GM23338 (cell line): Measurements from ENCODE around the gene THADA. TPM values are rescaled to one million over a fixed set of nuclear protein-coding genes. Genes with fewer than 3 reads are reported as not detected.

Experiments used
- ATAC-seq: fragments of 200-7000 bp; cut with Tn5 transposase; 3 replicates; pipeline ENCODE4 v1.9.1; 2020
- DNase-seq: peaks from one replicate; pipeline ENCODE4 v3.0.0-alpha.2; 2015; ENCODE audit warnings: low spot score
- H2AFZ ChIP-seq: fragments of 200-600 bp; sonication (generic); 2 replicates; pipeline ENCODE4 v1.8.0; 2016; ENCODE audit warnings: antibody characterized with exemption, mild to moderate bottlenecking, moderate library complexity
- H3F3A ChIP-seq: fragments of 200-600 bp; sonication (generic); replicated peaks from 2 replicates; pipeline ENCODE4 v1.8.0; 2017; ENCODE audit warnings: antibody characterized with exemption, mixed run types, low read depth
- H3K27ac ChIP-seq: fragments of 200-600 bp; sonication (generic); 2 replicates; pipeline ENCODE4 v1.6.1; 2016; ENCODE audit warnings: low read depth
- H3K27me3 ChIP-seq: fragments of 200-600 bp; sonication (generic); 2 replicates; pipeline ENCODE4 v1.8.0; 2016; ENCODE audit warnings: mild to moderate bottlenecking, mixed run types, moderate library complexity; ENCODE audit not compliant: insufficient read depth
- H3K36me3 ChIP-seq: fragments of 200-600 bp; sonication (generic); 2 replicates; pipeline ENCODE4 v1.8.0; 2016; ENCODE audit warnings: mild to moderate bottlenecking; ENCODE audit not compliant: insufficient read depth
- H3K4me1 ChIP-seq: fragments of 200-600 bp; sonication (generic); 2 replicates; pipeline ENCODE4 v1.8.0; 2016; ENCODE audit warnings: mild to moderate bottlenecking, moderate library complexity; ENCODE audit not compliant: insufficient read depth
- H3K4me2 ChIP-seq: fragments of 200-600 bp; sonication (generic); 2 replicates; pipeline ENCODE4 v1.7.1; 2017; ENCODE audit warnings: mixed run types
- H3K4me3 ChIP-seq: fragments of 200-600 bp; sonication (generic); 2 replicates; pipeline ENCODE4 v1.6.1; 2016; ENCODE audit warnings: mixed run types
- H3K79me2 ChIP-seq: fragments of 200-600 bp; sonication (generic); replicated peaks from 2 replicates; pipeline ENCODE4 v1.8.0; 2017; ENCODE audit warnings: mild to moderate bottlenecking; ENCODE audit not compliant: insufficient read depth
- H3K9me2 ChIP-seq: fragments of 200-600 bp; sonication (generic); 2 replicates; pipeline ENCODE4 v1.8.0; 2017; ENCODE audit not compliant: insufficient read depth
- H4K20me1 ChIP-seq: fragments of 200-600 bp; sonication (generic); replicated peaks from 2 replicates; pipeline ENCODE4 v1.8.0; 2017; ENCODE audit warnings: mild to moderate bottlenecking; ENCODE audit not compliant: insufficient read depth
- H3K27ac Mint-ChIP-seq: 2 replicates; pipeline ENCODE4 v1.8.0; 2020; ENCODE audit warnings: inconsistent platforms, mild to moderate bottlenecking, moderate library complexity, mixed read lengths
- H3K27me3 Mint-ChIP-seq: 3 replicates; pipeline ENCODE4 v1.8.0; 2022; ENCODE audit warnings: low read depth, mild to moderate bottlenecking, moderate library complexity, mixed read lengths, inconsistent platforms; ENCODE audit not compliant: insufficient read depth, poor library complexity
- H3K36me3 Mint-ChIP-seq: 3 replicates; pipeline ENCODE4 v1.8.0; 2021; ENCODE audit warnings: low read depth, mild to moderate bottlenecking, inconsistent platforms, moderate library complexity, mixed read lengths
- H3K4me1 Mint-ChIP-seq: 3 replicates; pipeline ENCODE4 v1.8.0; 2020; ENCODE audit warnings: mild to moderate bottlenecking, inconsistent platforms, mixed read lengths
- H3K4me3 Mint-ChIP-seq: 3 replicates; pipeline ENCODE4 v1.8.0; 2021; ENCODE audit warnings: moderate library complexity, mild to moderate bottlenecking, inconsistent platforms, mixed read lengths
- H3K9me3 Mint-ChIP-seq: 3 replicates; pipeline ENCODE4 v1.8.0; 2020; ENCODE audit warnings: moderate library complexity, mild to moderate bottlenecking, inconsistent platforms, mixed read lengths
- CREB1 ChIP-seq: fragments of 250-450 bp; sonication (Bioruptor Pico); IDR thresholded peaks from 2 replicates; pipeline ENCODE4 v1.5.0; 2020; ENCODE audit warnings: low read depth, mild to moderate bottlenecking, moderate library complexity
- EZH2 ChIP-seq: fragments of 200-600 bp; sonication (generic); IDR thresholded peaks from one replicate; pipeline ENCODE4 v1.8.0; 2017; ENCODE audit warnings: antibody characterized with exemption, mild to moderate bottlenecking, low read depth; ENCODE audit not compliant: unreplicated experiment
- EZH2phosphoT487 ChIP-seq: fragments of 200-600 bp; sonication (generic); IDR thresholded peaks from one replicate; pipeline ENCODE4 v1.8.1; 2018; ENCODE audit warnings: antibody characterized with exemption; ENCODE audit not compliant: unreplicated experiment
- JUNB ChIP-seq: IDR thresholded peaks from one replicate; pipeline ENCODE4 v1.6.1; 2016; ENCODE audit warnings: antibody characterized with exemption; ENCODE audit not compliant: unreplicated experiment
- NANOG ChIP-seq: IDR thresholded peaks from 2 replicates; pipeline ENCODE4 v1.6.1; 2016; ENCODE audit warnings: antibody characterized with exemption, borderline replicate concordance
- POLR2AphosphoS5 ChIP-seq: IDR thresholded peaks from 2 replicates; pipeline ENCODE4 v1.6.1; 2016; ENCODE audit warnings: antibody characterized with exemption, low read depth
- STAT1 ChIP-seq: IDR thresholded peaks from one replicate; pipeline ENCODE4 v1.6.1; 2016; ENCODE audit warnings: antibody characterized with exemption; ENCODE audit not compliant: unreplicated experiment
- ZNF114 ChIP-seq: fragments of 250-450 bp; sonication (Bioruptor Pico); IDR thresholded peaks from 2 replicates; pipeline ENCODE4 v1.5.0; 2020; ENCODE audit warnings: mild to moderate bottlenecking, moderate library complexity
- ZNF331 ChIP-seq: fragments of 250-450 bp; sonication (Bioruptor Pico); IDR thresholded peaks from 2 replicates; pipeline ENCODE4 v1.5.0; 2020; ENCODE audit warnings: low read depth, mild to moderate bottlenecking, moderate library complexity
- polyA plus RNA-seq: library from polyadenylated mRNA; unstranded; fragments of >200 nt; fragmentation: Nextera tagmentation; extraction: Ambion mirVana; gene quantifications from 2 replicates; pipeline ENCODE4 v1.2.1, GENCODE V29; 2016
- total RNA-seq: library from RNA; depleted of rRNA; stranded (reverse); fragments of >200 nt; shearing (Covaris generic); gene quantifications from 2 replicates; pipeline ENCODE4 v1.2.3, GENCODE V29; 2014
- TF ChIP-seq, protein P1 (sequence below): IDR thresholded peaks from one replicate; pipeline ENCODE4 v1.6.1; 2018; ENCODE audit warnings: antibody characterized with exemption; ENCODE audit not compliant: unreplicated experiment
- TF ChIP-seq, protein P2 (sequence below): fragments of 250-450 bp; sonication (Bioruptor Pico); IDR thresholded peaks from 2 replicates; pipeline ENCODE4 v1.5.0; 2020; ENCODE audit warnings: mild to moderate bottlenecking, moderate library complexity
- TF ChIP-seq, protein P3 (sequence below), 2 experiments: fragments of 200-600 bp in 1 of 2; sonication (generic) in 1 of 2; conservative IDR thresholded peaks; 2 replicates each; pipeline versions ENCODE4 v1.5.1 to v1.6.1; 2016 to 2017; ENCODE audit warnings: antibody characterized with exemption in 2 of 2, low read depth in 2 of 2, mild to moderate bottlenecking in 2 of 2, moderate library complexity in 1 of 2
- TF ChIP-seq, protein P4 (sequence below): IDR thresholded peaks from 2 replicates; pipeline ENCODE4 v1.6.1; 2016; ENCODE audit warnings: antibody characterized with exemption

THADA gene
- total and polyA plus RNA-seq, 2 experiments from 2014 or later = 17.0 to 30.7 TPM

DNA sequence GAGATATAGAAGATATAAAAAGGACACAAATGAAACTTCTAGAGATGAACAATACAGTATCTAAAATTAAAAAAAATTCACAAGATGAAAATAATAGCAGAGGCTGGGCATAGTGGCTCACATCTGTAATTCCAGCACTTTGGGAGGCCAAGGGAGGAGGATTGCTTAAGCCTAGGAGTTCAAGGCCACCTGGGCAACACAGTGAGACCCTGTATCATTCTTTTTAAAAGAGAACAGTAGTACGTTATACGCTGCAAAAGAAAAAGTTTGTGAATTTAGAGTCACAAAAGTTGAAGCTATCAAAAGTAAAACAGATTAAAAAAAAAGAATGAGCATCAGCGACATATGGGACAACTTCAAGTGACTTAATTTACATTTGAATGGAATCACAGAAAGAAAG, 287.9 kb downstream of the THADA start:
- Histone ChIP-seq H3K27ac (no peak overlapping the region), H3K36me3 (no peaks in the 10 kb centered on the region), H2AFZ (no peak overlapping the region), H3K4me3 (no peak overlapping the region), H3K9me2 (0 out of 2 replicates have a peak, but pooled peaks cover 3% of the 10 kb centered on the region), H3F3A (no peaks in the 10 kb centered on the region), H3K79me2 (no peaks in the 10 kb centered on the region), H3K4me2 (no peak overlapping the region), H4K20me1 (no peaks in the 10 kb centered on the region), H3K27me3 (no peaks in the 10 kb centered on the region), H3K4me1 (no peaks in the 10 kb centered on the region)
- Mint-ChIP-seq H3K36me3 (no peaks in the 10 kb centered on the region), H3K27me3 (no peaks in the 10 kb centered on the region), H3K27ac (no peak overlapping the region), H3K9me3 (no peaks in the 10 kb centered on the region), H3K4me3 (no peak overlapping the region), H3K4me1 (peaks cover 5% of the 10 kb centered on the region; the same call in 2 of the 3 replicates)
- no peak for TF ChIP-seq ZNF114
- TF ChIP-seq, protein P1, sequence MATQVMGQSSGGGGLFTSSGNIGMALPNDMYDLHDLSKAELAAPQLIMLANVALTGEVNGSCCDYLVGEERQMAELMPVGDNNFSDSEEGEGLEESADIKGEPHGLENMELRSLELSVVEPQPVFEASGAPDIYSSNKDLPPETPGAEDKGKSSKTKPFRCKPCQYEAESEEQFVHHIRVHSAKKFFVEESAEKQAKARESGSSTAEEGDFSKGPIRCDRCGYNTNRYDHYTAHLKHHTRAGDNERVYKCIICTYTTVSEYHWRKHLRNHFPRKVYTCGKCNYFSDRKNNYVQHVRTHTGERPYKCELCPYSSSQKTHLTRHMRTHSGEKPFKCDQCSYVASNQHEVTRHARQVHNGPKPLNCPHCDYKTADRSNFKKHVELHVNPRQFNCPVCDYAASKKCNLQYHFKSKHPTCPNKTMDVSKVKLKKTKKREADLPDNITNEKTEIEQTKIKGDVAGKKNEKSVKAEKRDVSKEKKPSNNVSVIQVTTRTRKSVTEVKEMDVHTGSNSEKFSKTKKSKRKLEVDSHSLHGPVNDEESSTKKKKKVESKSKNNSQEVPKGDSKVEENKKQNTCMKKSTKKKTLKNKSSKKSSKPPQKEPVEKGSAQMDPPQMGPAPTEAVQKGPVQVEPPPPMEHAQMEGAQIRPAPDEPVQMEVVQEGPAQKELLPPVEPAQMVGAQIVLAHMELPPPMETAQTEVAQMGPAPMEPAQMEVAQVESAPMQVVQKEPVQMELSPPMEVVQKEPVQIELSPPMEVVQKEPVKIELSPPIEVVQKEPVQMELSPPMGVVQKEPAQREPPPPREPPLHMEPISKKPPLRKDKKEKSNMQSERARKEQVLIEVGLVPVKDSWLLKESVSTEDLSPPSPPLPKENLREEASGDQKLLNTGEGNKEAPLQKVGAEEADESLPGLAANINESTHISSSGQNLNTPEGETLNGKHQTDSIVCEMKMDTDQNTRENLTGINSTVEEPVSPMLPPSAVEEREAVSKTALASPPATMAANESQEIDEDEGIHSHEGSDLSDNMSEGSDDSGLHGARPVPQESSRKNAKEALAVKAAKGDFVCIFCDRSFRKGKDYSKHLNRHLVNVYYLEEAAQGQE = no peak
- TF ChIP-seq, protein P2, sequence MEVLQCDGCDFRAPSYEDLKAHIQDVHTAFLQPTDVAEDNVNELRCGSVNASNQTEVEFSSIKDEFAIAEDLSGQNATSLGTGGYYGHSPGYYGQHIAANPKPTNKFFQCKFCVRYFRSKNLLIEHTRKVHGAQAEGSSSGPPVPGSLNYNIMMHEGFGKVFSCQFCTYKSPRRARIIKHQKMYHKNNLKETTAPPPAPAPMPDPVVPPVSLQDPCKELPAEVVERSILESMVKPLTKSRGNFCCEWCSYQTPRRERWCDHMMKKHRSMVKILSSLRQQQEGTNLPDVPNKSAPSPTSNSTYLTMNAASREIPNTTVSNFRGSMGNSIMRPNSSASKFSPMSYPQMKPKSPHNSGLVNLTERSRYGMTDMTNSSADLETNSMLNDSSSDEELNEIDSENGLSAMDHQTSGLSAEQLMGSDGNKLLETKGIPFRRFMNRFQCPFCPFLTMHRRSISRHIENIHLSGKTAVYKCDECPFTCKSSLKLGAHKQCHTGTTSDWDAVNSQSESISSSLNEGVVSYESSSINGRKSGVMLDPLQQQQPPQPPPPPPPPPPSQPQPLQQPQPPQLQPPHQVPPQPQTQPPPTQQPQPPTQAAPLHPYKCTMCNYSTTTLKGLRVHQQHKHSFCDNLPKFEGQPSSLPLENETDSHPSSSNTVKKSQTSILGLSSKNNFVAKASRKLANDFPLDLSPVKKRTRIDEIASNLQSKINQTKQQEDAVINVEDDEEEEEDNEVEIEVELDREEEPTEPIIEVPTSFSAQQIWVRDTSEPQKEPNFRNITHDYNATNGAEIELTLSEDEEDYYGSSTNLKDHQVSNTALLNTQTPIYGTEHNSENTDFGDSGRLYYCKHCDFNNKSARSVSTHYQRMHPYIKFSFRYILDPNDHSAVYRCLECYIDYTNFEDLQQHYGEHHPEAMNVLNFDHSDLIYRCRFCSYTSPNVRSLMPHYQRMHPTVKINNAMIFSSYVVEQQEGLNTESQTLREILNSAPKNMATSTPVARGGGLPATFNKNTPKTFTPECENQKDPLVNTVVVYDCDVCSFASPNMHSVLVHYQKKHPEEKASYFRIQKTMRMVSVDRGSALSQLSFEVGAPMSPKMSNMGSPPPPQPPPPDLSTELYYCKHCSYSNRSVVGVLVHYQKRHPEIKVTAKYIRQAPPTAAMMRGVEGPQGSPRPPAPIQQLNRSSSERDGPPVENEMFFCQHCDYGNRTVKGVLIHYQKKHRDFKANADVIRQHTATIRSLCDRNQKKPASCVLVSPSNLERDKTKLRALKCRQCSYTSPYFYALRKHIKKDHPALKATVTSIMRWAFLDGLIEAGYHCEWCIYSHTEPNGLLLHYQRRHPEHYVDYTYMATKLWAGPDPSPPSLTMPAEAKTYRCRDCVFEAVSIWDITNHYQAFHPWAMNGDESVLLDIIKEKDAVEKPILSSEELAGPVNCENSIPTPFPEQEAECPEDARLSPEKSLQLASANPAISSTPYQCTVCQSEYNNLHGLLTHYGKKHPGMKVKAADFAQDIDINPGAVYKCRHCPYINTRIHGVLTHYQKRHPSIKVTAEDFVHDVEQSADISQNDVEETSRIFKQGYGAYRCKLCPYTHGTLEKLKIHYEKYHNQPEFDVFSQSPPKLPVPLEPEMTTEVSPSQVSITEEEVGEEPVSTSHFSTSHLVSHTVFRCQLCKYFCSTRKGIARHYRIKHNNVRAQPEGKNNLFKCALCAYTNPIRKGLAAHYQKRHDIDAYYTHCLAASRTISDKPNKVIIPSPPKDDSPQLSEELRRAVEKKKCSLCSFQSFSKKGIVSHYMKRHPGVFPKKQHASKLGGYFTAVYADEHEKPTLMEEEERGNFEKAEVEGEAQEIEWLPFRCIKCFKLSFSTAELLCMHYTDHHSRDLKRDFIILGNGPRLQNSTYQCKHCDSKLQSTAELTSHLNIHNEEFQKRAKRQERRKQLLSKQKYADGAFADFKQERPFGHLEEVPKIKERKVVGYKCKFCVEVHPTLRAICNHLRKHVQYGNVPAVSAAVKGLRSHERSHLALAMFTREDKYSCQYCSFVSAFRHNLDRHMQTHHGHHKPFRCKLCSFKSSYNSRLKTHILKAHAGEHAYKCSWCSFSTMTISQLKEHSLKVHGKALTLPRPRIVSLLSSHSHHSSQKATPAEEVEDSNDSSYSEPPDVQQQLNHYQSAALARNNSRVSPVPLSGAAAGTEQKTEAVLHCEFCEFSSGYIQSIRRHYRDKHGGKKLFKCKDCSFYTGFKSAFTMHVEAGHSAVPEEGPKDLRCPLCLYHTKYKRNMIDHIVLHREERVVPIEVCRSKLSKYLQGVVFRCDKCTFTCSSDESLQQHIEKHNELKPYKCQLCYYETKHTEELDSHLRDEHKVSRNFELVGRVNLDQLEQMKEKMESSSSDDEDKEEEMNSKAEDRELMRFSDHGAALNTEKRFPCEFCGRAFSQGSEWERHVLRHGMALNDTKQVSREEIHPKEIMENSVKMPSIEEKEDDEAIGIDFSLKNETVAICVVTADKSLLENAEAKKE (CRISPR knock-in tag) = no peak
- no peak for TF ChIP-seq STAT1
- no peak for TF ChIP-seq CREB1 (CRISPR knock-in tag)
- no peak for TF ChIP-seq NANOG
- TF ChIP-seq ZNF331 (CRISPR knock-in tag) = no peak
- TF ChIP-seq, protein P3, sequence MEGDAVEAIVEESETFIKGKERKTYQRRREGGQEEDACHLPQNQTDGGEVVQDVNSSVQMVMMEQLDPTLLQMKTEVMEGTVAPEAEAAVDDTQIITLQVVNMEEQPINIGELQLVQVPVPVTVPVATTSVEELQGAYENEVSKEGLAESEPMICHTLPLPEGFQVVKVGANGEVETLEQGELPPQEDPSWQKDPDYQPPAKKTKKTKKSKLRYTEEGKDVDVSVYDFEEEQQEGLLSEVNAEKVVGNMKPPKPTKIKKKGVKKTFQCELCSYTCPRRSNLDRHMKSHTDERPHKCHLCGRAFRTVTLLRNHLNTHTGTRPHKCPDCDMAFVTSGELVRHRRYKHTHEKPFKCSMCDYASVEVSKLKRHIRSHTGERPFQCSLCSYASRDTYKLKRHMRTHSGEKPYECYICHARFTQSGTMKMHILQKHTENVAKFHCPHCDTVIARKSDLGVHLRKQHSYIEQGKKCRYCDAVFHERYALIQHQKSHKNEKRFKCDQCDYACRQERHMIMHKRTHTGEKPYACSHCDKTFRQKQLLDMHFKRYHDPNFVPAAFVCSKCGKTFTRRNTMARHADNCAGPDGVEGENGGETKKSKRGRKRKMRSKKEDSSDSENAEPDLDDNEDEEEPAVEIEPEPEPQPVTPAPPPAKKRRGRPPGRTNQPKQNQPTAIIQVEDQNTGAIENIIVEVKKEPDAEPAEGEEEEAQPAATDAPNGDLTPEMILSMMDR (conservative IDR thresholded peaks at IDR 0.05; ENCODE audit: low read depth in 2 of 2) = no peak
- TF ChIP-seq, protein P4, sequence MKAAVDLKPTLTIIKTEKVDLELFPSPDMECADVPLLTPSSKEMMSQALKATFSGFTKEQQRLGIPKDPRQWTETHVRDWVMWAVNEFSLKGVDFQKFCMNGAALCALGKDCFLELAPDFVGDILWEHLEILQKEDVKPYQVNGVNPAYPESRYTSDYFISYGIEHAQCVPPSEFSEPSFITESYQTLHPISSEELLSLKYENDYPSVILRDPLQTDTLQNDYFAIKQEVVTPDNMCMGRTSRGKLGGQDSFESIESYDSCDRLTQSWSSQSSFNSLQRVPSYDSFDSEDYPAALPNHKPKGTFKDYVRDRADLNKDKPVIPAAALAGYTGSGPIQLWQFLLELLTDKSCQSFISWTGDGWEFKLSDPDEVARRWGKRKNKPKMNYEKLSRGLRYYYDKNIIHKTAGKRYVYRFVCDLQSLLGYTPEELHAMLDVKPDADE = no peak
- TF ChIP-seq EZH2phosphoT487 = no peak
- TF ChIP-seq JUNB = no peak
- no peak for TF ChIP-seq EZH2
- no peak for TF ChIP-seq POLR2AphosphoS5
- ATAC-seq (no peak), DNase-seq (no peak)
